ENCODE data around the gene NEUROG3.

NEUROG3 gene, protein sequence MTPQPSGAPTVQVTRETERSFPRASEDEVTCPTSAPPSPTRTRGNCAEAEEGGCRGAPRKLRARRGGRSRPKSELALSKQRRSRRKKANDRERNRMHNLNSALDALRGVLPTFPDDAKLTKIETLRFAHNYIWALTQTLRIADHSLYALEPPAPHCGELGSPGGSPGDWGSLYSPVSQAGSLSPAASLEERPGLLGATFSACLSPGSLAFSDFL

DNA sequence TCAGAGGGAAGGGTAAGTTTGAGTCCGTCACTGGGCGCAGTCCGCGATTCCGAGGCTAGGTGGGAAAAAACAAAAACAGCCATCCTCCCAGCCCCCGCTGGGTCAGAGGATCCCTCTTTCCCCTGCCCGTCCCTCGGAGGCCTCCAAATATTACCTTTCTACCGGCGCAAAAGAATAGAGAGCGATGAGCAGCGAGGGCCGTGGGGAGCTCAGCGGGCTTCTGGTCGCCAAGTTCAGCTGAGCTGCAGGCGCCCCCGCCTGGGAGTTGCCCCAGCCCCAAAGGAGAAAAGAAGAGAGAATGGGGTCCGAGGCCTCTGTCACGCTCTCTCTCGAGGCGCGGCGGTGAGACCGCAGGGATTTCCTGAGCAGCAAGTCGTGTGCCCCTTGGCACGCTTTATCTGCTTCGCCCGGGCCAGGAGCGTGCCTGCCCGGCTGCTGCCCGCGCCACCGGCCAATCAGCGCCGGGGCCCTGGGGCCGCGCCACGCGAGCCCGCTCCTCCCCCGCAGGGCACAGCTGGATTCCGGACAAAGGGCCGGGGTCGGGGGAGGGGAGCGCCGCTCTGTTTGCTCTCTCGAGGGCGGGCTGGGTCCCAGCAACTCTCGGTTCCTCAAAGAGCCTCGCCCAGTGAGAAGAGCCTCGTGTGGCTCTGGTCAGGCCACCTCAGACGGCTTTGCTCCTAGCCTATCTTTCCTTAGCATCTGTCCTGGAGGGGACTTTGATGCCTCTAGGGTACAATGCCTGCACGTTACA lies at the start of gene NEUROG3:
Gene NEUROG3 (minus strand): TSS at position 367 of the 751 bp plus-strand sequence. CDS start 379 bp downstream, outside the sequence.
- DNase-seq: no peak

DNA sequence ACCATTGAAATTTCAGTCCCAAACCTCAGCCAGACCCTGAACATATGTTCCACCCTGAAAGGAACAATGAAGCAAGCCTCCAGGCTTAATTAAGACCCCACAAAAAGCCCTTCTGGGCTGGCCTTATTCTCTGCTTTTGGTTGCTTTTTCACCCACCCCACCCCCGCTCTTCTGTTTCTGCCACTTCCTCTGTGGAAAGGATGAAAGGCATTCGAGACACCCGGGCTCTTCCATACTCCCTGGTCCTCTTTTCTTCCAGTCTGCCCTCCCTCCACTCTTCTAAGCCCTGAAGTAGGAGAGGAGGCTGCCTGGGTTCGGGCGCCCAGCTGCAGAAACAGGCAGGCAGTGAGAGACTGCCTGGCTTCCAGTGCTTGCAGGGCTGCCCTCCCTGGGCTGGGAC lies 47.4 kb upstream of the NEUROG3 start:
- DNase-seq: no peak

DNA sequence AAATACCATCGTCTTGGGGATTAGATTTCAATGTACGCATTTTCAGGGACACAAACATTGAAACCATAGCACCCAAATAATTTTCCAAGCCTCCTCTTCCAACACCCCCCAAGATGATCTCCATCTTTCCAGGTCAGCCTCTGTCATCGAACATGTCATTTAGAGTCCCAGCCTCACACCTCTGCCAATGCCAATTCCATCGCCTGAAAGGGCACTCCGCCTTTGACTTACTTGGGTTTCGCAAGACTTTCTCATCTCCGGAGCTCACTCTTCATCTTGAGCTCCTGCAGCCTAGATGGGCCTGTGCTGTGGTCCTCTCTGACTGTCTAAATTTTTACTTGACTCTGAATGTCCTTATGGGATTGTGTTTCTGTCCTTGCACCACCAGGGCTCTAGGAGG lies 46.4 kb upstream of the NEUROG3 start:
- DNase-seq: no peak

DNA sequence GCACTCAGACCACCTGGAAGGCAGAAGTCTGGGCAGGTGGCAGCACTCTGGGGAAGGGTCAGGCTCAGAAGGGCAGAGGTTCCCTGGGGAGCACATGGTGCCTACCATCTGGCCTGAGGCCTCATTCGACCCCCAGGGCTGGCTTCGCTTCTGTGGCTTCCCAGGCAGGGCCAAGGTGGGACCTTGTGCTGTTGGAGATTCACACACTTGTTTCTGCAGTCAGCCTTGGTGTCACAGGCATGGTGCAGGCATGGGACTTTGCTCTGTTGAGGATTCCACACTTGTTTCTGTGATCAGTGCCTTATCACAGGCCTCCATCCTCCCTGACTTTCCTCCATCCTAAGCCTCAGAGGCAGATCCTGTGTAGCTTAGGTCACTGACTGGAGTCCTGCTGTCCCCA lies 45.5 kb upstream of the NEUROG3 start:
- no peak for DNase-seq

DNA sequence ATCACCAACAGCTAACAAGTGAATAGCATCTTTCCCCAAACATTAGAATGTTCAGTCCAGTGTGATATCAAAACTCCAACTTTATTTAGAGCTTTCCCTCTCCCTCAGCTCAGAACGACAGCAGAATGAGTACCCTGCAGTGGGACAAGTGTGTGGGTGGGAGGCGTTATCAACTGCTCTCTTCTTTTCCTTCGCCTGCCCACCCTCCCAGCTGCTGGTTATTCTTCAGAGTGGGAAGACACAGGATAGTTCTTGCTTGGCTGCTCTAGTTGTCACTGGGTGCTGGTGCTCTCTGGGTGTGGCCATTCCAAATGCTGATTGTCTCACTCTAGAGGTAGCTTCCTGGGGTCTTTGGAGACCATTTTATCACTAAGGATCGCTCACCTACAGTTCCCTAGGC lies 43.1 kb upstream of the NEUROG3 start:
- no peak for DNase-seq

DNA sequence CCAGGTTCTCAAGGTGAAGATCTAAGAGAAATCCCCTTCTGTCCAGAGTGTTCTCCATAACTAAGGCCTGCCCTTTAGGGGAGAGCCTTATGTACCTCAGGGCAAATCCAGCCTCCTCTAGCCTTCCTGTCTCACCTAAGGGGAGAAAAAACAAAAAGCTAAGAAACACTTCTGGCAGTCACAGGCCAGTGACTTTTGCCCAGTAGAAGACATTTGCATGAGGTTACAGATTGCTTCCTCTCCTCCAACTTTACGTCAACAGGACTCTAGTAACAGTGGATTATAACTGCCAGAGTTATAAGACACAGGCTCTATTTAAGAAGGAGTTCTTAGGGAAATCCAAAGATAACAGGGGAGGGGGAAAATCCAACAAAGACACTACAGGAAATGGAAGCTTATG lies 40.9 kb upstream of the NEUROG3 start:
- no peak for DNase-seq

DNA sequence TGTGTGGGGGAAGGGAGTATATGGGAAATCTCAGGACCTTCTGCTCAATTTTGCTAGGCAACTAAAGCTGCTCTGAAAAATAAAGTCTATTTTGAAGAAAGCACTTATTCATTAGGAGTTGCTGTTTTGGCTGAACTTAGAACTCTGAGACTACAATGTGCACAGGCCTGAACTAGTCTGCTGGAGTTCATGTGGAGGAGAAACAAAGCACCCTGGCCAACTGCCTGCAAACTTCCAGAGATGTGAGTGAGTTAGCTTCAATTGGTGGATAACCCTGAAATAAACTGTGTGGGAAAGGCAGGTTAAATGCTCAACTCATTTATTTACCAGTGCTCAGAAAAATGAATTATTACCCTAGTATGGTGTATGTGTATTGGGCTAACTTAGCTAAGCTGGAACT lies 39.5 kb upstream of the NEUROG3 start:
- DNase-seq: no peak

DNA sequence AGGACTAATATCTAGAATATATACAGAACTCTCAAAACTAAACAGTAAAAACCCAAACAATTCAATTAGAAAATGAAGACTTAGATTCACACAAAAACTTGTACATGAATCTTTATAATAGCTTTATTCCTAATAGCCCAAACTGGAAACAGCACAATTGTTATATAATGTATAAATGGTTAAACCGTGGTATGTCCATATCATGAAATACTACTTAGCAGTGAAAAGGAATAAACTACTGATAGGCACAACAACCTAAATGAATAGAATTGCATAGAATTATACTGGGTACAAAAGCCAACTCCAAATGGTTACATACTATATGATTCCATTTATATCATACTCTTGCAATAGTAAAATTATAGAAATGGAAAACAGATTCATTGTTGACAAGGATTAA lies 35.9 kb upstream of the NEUROG3 start:
- DNase-seq: no peak

DNA sequence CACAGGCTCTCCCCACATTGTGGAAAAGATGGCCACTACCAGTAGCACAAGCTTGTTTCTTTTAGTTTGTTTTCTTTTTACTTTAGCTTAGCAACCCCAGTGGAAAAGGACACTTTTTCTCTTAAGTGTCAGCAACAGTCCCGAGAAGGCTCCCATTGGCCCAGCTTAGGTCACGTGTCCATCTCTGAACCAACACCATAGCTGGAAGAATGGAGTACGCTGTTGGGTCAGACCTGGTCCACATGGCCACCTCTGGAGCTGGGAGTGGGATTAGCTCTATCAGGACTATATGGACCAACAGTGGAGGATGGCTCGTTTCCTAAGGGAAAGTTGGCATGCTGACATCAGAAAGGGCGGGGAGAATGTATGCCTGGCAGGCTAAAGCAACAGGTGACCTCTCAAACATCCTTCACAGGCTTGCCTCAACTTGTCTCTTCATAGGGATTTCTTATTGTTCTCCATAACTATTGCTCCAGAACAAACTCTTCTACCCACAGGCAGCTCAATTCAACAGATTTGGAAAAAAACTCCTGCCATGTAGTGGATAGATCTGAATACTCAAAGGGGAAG lies 27.6 kb upstream of the NEUROG3 start:
- DNase-seq: no peak

DNA sequence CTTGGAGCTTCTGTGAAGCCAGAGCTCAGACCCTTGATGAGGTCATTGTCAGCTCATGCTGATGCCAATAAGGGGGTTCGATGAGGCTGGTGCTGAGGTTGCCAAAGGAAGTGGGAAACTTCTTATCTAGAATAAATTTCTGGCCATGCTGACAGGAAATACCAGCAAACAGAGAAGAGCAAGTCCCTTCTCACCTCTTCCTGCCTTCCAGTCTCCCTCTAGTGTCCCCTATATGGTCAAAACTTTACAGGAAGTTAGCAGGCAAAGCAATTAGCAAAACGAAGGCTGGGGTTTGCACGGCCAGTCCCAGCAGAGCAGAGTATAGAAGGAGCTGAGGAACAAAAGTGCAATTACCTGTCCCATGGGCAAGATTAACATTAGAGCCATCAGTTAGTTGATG lies 15.1 kb upstream of the NEUROG3 start:
- DNase-seq: no peak

DNA sequence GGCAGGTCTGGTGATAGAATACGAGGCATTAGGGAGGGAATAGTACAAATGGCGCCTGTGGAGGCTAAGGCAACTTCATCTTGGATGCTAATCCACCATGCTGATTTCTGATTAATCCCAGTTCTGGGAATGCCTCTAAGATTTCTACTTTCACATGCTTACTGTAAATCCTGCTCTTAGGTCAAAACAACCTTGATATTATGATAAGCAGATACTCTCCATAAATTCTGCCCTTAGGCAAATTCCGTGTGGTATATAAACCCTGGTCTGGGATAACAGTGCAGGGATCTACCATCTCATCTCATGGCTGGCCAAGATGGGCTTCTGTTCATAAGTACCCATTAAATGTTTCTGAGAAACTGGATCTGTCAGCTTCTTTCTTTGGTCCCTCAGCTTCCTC lies 11.4 kb upstream of the NEUROG3 start:
- no peak for DNase-seq

DNA sequence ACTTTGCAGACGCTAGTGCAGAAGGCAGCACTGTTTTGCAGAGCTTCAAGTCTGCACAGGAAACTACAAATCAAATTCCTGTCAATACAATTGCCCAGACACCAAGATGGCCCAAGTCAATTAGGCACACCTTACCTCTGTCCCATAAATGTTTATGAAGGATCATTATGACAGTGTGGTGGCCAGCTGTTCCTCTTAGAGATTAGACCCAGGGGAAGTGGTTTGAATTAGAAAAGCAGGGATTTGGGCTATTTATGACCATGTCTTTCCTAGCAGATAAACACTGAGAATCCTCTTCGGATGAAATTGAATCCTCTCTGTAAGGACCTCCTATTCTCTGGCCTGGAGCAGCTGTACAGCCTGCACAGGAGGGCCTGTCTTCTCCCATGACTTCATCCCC lies 9.9 kb upstream of the NEUROG3 start:
- DNase-seq: no peak

DNA sequence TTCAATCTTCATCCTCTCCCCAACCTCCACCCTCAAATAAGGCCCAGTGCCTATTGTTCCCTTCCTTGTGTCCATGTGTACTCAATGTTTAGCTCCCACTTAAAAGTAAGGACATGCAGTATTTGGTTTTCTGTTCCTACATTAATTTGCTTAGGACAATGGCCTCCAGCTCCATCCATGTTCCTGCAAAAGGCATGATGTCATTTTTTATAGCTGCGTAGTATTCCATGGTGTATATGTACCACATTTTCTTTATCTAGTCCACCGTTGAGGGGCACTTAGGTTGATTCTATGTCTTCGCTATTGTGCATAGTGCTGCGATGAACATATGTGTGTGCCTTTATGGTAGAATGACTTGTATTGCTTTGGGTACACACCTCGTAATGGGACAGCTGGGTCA lies 7.2 kb upstream of the NEUROG3 start:
- no peak for DNase-seq

DNA sequence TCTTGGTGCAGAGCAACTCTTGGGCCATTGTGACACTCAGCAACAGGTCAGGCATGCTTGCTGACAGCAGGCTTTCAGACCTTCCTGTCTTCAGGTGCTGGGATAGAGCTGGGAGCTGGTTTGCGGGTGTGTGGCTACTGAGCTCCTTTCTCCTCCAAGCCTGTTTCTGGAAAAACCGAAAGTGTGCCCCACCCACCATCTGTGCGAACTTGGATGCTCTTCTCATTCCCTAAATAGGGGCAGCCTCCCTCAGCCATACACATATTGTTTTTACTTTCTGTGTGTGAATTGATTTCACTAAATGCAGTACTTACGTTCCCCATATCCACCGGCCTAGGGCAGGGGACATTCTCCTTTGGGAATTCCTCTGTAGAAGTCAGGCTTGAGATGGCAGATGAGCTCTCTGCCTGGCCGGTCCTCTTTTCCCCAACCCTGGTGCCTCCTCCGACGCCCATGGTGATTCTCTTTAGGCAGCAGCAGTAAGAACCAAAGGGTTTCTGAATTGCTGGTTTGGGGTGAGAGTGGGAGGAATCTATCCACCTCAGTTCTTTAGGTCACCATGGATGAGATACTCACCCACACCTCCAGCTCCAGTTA lies 6.3 kb upstream of the NEUROG3 start:
- DNase-seq: no peak

DNA sequence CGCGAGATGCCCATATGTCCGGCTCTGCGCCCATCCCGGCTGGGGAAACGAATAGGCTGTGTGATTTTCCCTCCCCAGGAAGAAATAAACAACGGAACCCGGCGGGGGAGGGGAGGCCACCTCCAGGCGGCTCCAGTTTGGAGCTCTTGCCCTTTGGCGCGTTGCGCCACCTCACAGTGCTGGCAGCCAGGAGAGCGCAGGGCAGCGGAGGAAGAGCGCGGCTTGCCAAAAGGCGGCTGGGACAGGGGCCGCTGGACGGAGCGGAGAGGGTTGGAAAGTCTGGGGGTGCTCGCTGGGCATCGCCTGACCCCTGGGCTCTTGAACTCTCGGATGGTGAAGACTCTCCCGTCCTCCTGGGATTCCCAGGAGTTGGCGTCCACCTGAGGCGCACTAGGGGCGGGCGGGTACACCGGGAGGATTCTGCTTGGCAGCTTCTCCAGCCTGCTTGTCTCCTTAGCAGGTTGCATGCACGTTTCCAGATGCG lies 5.3 kb upstream of the NEUROG3 start:
- no peak for DNase-seq

DNA sequence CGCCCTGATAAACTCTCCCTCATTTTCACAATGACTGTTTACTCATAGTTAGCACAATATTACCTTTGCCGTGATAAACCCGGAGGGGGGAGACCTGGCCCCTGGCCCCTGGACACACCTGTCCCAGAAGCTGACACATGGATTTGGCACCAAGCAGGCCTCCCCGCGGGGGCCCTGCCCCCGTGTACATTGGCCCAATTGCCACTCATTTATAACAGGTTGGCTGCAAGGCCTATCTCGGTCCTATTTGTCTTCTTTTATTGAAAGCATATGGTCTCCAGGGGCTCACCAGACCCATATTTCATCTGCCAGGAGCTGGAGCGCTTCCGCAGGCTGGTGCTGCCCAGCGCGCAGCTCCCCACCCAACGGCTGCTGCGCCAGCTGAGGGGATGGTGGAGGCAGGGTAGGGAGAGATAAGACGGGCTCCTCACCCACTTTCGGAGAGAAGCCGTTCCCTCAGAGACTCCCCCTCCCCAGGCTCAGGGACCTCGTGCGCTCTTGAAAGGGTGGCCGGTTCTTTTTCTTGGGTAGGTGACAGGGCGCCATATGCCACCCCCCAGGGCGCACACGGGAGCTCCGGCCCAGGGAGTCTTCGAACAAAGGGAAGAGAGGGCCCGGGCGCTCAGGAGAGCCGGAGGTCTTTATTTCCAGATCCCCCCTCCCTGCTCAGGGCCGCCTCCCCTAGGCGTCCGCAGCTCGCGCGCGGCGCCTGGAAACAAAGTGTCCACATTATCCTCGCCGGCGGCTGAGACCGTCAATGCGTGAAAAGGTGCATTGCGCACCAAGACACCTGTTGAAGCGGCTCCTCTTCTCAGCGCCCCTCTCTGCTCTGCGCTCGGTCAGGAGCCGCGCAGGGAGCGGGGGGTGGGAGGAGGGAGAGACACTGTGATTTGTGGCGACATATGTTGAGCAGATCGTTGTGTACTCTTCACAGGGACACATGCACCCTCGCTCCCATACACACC lies 4.3 kb upstream of the NEUROG3 start:
- no peak for DNase-seq

DNA sequence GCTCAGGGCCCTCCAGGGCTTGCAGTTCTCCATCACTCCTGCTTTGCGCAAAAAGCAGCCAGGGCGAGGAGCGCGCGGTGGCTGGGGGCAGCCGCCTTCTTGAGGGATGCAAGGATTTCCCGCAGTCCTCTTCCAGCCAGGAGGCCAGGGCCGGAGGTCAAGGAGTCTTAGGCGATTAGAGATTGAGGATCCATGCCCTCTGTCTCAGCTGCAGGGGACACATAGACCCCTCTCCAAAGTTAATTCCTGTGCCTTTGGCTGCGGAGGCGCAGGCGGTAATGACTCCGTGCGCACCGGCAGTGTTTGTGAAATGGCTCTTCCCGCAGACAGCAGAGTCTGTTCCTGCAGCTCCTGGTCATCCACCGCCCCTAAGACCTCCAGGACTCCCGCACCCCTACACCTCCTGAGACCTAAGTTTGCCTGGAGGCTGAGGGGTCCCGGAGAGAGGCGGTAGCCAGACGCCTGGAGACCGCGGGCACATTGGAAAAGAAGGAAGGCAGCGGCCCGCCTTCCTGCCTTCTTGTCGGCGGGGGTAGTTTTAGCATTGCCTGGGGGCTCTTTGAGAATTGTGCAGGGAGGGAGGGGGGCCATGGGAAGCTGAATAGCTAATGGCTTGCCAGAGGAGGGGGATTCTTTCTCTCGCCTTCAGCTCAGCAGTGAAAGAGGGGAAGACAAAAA lies 3.3 kb upstream of the NEUROG3 start:
- no peak for DNase-seq

DNA sequence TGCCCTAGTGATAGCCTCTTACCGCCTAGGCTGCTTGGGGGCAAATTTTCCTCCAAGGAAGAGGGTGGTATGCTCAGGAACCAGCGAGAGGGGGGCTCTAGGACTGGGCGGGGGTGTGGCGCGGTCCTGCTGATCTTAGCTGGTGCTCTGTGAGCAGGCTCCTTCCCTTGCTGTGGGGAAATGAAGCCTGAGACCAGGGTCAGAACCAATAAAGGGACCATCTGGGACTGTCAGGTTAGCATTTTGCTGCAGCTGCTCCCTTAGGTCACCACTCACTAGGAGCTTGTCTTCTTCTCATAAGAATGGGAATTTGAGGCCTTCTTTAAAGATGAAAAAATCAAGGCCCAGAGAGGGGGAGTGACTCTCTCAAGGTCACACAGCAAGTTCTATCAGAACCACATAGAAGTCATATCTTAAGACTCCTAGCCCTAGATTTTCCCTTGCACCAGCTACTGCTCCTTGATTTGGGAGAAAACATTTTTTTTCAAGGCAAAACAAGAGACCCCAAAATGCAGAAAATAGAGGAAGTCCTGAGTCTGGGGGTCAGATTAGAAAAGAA lies 2.0 kb upstream of the NEUROG3 start:
- DNase-seq: no peak

DNA sequence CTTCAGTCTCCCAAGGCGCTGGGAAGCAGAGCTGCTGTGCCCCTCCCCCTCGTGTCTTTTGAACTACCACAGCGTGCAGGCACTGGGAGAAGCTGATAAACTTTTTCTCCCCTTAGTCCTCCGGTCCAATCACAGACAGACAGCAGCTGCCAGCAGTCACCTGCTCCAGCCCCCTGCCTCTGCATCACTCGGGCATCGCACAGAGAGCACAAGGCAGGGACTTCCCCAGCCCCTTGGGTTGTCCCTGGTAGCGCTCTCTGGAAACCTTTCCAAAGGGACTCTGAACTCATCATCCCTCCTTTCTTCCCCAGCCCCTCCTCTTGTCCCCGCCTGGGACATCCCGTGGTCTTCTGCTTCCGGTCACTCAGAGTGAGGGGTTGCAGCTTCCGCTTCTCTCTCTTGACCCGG lies 1.4 kb upstream of the NEUROG3 start:
- no peak for DNase-seq

DNA sequence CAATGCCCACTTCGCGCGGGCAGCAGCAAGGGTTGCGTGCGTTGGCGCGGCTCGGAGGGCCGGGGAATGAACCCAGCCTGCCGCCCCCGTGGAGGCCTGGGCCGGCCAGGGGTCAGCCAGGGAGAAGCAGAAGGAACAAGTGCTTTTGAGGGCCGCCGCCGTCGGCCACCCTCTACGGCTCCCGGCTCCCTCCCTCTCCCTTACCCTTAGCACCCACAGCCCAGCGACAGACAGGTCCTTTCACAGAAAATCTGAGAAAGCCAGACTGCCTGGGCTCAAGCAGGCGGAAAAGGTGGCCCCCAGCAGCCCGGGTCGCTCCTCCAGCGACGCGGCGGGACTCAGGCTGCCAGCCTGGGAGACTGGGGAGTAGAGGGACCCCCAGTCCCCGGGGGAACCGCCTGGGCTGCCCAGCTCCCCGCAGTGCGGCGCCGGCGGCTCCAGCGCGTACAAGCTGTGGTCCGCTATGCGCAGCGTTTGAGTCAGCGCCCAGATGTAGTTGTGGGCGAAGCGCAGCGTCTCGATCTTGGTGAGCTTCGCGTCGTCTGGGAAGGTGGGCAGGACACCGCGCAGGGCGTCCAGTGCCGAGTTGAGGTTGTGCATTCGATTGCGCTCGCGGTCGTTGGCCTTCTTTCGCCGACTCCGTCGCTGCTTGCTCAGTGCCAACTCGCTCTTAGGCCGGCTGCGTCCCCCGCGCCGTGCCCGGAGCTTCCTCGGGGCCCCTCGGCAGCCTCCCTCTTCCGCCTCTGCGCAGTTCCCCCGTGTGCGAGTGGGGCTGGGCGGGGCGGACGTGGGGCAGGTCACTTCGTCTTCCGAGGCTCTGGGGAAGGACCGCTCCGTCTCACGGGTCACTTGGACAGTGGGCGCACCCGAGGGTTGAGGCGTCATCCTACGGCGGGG lies 815 bp downstream of the NEUROG3 start:
- DNase-seq: no peak
